Amygdala (tissue), 56 donors: ENCODE results near the gene RNFT2.

Source experiments
- DNase-seq, 56 donors: peaks; one replicate each; lab custom pipeline; 2025; lab: John Stamatoyannopoulos, UW

RNFT2 gene

DNA sequence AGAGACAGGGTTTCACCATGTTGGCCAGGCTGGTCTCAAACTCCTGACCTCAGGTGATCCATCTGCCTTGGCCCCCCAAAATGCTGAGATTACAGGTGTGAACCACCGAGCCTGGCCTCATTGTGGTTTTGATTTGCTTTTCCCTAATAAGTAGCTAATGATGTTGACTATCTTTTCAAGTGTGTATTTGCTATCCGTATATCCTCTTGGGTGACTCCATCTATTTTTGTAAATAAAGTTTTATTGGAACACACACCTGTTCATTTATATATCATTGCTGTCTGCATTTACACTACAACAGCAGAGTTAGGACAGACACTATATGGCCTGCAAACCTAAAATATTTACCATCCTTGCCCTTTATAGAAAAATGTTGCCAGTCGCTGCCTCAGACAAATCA lies 156.8 kb downstream of the RNFT2 start:
- DNase-seq = no peak

DNA sequence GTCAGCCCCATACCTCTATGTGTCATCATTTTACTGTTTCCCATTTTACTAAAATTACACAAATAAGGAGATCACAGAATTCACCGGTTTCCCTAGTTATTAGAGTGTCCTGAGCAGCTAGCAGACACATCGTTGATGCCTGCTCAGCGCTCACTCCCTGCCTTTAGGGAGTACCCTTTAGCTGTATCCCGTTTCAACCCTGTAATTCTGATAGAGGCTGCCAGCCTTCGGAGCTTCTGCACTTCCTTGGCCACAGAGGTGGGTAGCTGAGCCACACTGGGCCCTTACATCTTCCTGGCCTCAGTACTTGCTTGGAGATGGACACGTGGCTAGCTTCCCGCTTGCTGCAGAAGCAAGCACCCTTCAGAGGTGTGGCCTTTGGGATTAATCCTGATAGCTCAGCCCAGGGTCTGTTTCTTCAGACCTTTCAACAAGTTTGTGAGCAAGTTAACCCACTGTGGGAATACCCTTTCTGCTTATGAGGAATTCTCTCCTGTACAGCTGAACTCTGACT lies 158.4 kb downstream of the RNFT2 start:
- no peak for DNase-seq

DNA sequence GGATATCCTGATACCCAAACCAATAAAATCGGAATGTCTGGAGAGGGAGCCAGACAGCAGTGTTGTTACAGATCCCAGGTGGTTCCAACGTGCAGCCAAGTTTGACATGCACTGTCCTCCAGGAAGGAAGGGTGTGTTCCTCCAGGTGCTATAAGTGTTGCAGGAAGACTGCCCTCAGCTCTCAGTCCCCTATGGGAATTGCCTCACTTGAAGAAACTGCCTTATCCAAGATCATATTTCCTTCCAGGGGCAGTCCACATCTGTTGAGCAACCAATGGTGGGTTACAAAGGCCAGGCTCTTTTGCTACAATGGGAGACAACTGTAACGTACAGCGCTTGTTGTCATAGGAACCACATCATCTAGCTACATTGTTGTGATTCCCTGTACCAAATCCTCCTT lies 159.4 kb downstream of the RNFT2 start:
- no peak for DNase-seq

DNA sequence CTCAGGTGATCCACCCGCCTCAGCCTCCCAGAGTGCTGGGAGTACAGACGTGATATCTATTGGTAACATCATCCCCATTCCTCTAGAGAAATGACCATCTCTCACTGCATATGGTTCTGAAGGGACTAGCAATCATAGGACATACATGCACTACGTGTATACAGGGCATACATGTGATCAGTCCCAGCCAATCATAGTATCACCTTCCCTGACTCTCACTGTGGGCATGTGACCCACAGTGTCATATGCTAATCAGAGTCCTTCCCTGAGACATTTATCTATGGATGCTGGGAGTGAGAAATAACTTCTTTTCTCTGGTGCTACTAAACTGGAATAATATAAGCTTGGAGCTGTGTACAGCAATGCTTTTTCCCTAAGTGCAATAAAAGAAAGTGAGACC lies 160.6 kb downstream of the RNFT2 start:
- DNase-seq = no peak

DNA sequence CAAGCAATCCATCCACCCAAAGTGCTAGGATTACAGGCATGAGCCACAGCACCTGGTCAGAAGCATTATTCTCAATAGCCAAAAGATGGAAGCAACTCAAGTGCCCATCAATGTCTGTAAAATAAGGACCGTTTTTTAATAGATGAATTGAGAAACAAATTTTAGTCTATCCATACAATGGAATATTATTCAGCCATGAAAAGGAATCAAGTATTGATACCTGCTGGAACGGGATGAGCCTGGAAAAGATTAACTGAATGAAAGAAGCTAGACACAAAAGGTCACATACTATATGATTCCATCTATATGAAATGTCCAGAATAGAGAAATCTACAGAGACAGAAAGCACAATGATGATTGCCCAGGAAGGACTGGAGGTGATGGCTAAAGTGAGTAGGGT lies 163.5 kb downstream of the RNFT2 start:
- DNase-seq = no peak
